Uterus (tissue), 4 donors: ENCODE measurements around the gene KCNQ1. TPM values are rescaled to one million over a fixed set of nuclear protein-coding genes. Genes with fewer than 3 reads are reported as not detected.

Source experiments
- DNase-seq, 2 donors: peaks; one replicate each; pipeline ENCODE4 v3.0.0-alpha.2; 2019 to 2020
- H3K27ac ChIP-seq, 2 donors: fragments of 200-600 bp; sonication (generic); 1 replicate in 1 of 2; 2 replicates in 1 of 2; pipeline ENCODE4 v1.5.1; 2016 to 2018
- H3K27me3 ChIP-seq, 2 donors: fragments of 200-600 bp; sonication (generic); one replicate each; pipeline ENCODE4 v1.5.1; 2018 to 2019; ENCODE audit warnings: control low read depth in 1 of 2
- H3K36me3 ChIP-seq, 2 donors: fragments of 200-600 bp; sonication (generic); one replicate each; pipeline ENCODE4 v1.5.1; 2019; ENCODE audit warnings: control low read depth in 1 of 2
- H3K4me1 ChIP-seq, 2 donors: fragments of 200-600 bp; sonication (generic); one replicate each; pipeline ENCODE4 v1.5.1; 2018 to 2019; ENCODE audit warnings: control low read depth in 1 of 2
- H3K4me3 ChIP-seq, 2 donors: fragments of 200-600 bp; sonication (generic); 1 replicate in 1 of 2; 2 replicates in 1 of 2; pipeline ENCODE4 v1.5.1; 2018 to 2019; ENCODE audit warnings: mild to moderate bottlenecking in 1 of 2
- H3K9me3 ChIP-seq, 2 donors: fragments of 200-600 bp; sonication (generic); one replicate each; pipeline ENCODE4 v1.5.1; 2019; ENCODE audit warnings: control low read depth in 1 of 2
- POLR2A ChIP-seq, 2 donors: fragments of 450-650 bp; IDR thresholded peaks; one replicate each; pipeline ENCODE4 v1.6.1; 2016; ENCODE audit warnings: antibody characterized with exemption in 2 of 2, mild to moderate bottlenecking in 1 of 2, moderate library complexity in 1 of 2
- intact Hi-C: fragments of 100-400 bp; cut with DNase I; formaldehyde crosslinking; loops from one replicate; pipeline ENCODE4 v1.15.1; 2023; ENCODE audit warnings: low total_unique reads
- total RNA-seq, 4 donors: library from RNA; depleted of rRNA in 3 of 4; stranded (reverse); fragments of >200 nt in 3 of 4; gene quantifications; one replicate each; pipeline versions ENCODE4 v1.1.0 to v1.2.4, GENCODE V29; 2014 to 2023
- TF ChIP-seq, protein P1 (sequence below), 4 experiments: fragments of 200-600 bp in 2 of 4; fragments of 450-650 bp in 2 of 4; sonication (generic) in 2 of 4; IDR thresholded peaks; one replicate each; pipeline ENCODE4 v1.5.1; 2016 to 2019; ENCODE audit warnings: antibody characterized with exemption in 4 of 4, mild to moderate bottlenecking in 2 of 4, moderate library complexity in 1 of 4
- donor health status: DM: yes; HTN: yes; CAD: no.

Gene KCNQ1
- total RNA-seq, 4 donors from 2014 or later, result 2.6 to 10.4 (median 5.4) TPM

DNA sequence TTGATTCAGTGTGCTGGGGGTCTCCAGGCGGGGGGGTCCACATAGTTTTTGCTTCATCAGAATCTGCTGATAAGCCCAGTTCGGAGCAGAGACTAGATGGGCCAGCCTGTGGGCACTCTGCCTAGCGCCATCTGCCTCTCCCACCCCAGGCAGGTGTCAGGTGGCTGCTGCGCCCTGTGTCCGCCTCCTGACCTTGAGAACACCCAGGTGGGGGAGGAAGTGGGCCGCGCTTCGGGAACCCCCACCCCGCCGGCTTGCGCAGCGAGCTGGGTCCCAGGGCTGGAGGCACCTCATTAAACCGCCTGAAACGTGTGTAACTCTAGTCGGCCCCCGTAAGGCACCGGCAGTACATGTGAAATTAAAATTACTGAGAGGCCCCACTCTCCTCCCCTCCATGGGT lies 113.6 kb downstream of the KCNQ1 start:
- H3K27me3 ChIP-seq, result no peaks in the 10 kb centered on the region
- H3K4me3 ChIP-seq, result no peak overlapping the region
- intact Hi-C loops, result no loop called here
- no peak for TF ChIP-seq POLR2A (IDR thresholded peaks at IDR 0.05)
- TF ChIP-seq, protein P1, sequence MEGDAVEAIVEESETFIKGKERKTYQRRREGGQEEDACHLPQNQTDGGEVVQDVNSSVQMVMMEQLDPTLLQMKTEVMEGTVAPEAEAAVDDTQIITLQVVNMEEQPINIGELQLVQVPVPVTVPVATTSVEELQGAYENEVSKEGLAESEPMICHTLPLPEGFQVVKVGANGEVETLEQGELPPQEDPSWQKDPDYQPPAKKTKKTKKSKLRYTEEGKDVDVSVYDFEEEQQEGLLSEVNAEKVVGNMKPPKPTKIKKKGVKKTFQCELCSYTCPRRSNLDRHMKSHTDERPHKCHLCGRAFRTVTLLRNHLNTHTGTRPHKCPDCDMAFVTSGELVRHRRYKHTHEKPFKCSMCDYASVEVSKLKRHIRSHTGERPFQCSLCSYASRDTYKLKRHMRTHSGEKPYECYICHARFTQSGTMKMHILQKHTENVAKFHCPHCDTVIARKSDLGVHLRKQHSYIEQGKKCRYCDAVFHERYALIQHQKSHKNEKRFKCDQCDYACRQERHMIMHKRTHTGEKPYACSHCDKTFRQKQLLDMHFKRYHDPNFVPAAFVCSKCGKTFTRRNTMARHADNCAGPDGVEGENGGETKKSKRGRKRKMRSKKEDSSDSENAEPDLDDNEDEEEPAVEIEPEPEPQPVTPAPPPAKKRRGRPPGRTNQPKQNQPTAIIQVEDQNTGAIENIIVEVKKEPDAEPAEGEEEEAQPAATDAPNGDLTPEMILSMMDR (IDR thresholded peaks at IDR 0.05), result no peak
- H3K36me3 ChIP-seq, result no peaks in the 10 kb centered on the region
- DNase-seq, result no peak
- H3K27ac ChIP-seq, result no peak overlapping the region
- no peaks in the 10 kb centered on the region for H3K9me3 ChIP-seq
- H3K4me1 ChIP-seq, result no peaks in the 10 kb centered on the region

DNA sequence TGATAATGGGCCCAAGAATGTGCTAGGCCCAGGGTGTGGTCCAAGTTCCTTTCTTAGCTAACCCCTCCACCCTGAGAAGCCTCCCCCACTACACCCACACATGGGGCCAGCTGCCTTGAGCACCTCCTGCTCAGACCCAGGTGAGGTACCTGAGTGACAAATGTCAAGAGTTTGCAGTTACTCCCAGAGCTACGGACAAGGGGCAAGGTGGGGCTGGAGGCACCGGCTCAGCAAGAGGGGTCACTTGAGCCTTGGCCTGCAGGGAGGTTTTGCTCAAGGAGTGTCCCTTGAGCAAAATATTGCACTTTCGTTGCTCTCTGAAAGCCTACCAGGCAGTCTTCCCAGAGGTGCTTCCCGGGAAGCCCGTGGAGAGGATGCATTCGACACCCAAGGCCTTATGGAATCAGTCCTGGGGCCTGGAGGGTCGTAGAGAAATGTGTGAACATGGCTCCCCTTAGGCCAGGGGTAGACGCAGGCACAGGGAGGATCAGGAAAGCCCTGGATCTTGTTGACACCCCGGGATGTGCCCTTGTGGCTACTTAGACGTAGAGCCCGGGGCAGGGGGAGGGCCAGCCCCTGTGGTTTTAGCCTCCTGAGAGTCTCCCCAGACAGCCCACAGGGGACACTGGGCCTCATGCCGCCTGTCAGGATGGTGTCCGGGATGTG lies 114.2 kb downstream of the KCNQ1 start:
- no peaks in the 10 kb centered on the region for H3K36me3 ChIP-seq
- TF ChIP-seq POLR2A (IDR thresholded peaks at IDR 0.05), result no peak
- TF ChIP-seq, protein P1 (IDR thresholded peaks at IDR 0.05), result no peak
- intact Hi-C loops, result no loop called here
- no peaks in the 10 kb centered on the region for H3K27me3 ChIP-seq
- H3K9me3 ChIP-seq, result no peaks in the 10 kb centered on the region
- H3K27ac ChIP-seq, result no peak overlapping the region
- no peak for DNase-seq
- H3K4me1 ChIP-seq, result no peaks in the 10 kb centered on the region
- no peak overlapping the region for H3K4me3 ChIP-seq

DNA sequence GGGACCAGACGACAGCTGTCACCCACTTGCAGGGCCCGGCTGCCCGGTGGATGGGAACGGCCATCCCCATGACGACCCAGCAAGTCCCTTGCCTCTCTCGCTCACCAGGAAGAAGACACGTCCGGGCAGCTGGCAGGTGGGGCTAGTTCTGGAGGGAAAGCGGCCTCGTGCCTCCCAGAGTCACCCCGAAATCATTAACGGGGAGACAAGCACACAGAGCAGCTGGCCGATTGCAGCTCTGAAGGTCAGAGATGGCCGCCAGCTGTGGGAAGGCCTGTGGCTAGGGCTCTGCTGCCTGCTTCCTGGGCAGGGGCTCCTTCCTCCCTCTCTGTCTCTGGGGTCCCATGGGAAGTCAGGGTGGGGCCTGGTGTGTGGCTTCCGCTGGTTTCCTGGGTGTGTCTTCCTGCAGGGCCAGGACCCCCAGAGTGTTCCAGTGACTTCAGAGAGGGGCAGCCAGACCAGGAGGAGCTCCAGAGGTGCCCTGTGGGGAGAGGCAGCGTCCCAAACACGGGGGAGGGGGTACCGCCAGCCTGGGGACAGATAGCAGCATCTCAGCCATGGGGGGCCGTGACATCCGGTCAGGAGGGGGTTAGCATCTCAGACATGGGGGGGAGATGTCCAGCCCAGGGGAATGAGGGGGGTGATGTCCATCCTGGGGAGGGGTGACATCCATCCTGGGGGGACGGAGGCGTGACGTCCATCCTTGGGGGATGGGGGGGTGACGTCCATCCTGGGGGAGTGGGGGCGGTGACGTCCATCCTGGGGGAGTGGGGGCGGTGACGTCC lies 114.9 kb downstream of the KCNQ1 start:
- H3K27me3 ChIP-seq, result no peaks in the 10 kb centered on the region
- no peak overlapping the region for H3K4me3 ChIP-seq
- no peaks in the 10 kb centered on the region for H3K4me1 ChIP-seq
- intact Hi-C loops, result no loop called here
- no peak for DNase-seq
- no peak overlapping the region for H3K27ac ChIP-seq
- no peaks in the 10 kb centered on the region for H3K36me3 ChIP-seq
- H3K9me3 ChIP-seq, result no peaks in the 10 kb centered on the region
- TF ChIP-seq, protein P1 (IDR thresholded peaks at IDR 0.05), result no peak
- no peak for TF ChIP-seq POLR2A (IDR thresholded peaks at IDR 0.05)

DNA sequence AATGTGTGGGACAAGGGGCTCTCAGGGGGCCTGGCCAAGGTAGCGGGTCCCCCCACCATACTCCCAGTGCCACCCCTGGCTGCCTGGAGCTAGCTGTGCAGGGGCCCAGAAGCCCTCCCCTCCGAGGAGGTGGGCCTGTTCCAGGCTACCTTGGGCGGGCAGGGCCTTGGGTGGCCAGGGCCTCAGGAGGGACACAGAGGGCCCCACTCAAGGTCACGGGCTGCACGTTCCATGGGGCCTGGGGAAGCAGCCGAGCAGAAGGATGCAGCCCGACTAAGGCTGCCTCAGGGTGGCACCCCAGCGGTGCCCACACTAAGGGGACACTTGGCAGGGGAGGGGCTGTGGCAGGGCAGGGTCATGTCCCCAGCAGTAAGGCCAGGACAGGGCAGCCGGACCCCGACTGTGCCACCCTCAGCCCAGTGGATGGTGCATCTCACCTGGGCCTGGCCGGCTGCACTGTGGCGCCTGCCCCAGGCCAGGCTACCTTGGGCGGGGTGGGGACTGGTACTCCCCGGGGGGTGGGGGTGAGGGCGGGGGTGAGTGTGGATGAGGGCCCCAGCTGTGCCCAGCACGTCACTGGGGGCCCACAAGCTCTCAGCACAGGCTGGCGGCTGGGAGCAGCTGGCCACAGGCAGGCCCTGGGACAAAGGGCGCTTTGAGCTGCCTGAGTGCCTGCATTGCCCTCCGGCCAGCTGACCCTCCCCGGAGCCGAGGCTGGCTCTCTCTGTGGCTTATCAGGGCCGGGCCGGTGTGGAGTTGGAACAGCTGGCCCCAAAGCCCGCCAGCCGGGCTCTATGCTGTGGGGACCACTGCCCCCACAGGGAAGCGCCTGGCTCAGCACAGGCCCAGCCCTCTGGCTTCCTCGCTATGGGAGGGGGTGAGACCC lies 117.1 kb downstream of the KCNQ1 start:
- no peaks in the 10 kb centered on the region for H3K27me3 ChIP-seq
- H3K4me3 ChIP-seq, result no peak overlapping the region
- H3K9me3 ChIP-seq, result no peaks in the 10 kb centered on the region
- no peaks in the 10 kb centered on the region for H3K4me1 ChIP-seq
- H3K36me3 ChIP-seq, result no peaks in the 10 kb centered on the region
- no peak overlapping the region for H3K27ac ChIP-seq
- intact Hi-C loops, result no loop called here
- TF ChIP-seq, protein P1 (IDR thresholded peaks at IDR 0.05), result no peak
- TF ChIP-seq POLR2A (IDR thresholded peaks at IDR 0.05), result no peak
- no peak for DNase-seq
